GM12873 (cell line): ENCODE measurements around the gene CAGE1.

Experiments used
- TF ChIP-seq, protein P1 (sequence below): IDR thresholded peaks from 2 replicates; pipeline ENCODE4 v1.5.1; 2012; ENCODE audit warnings: low read depth, mild to moderate bottlenecking, moderate library complexity, low read length, control low read depth; ENCODE audit not compliant: insufficient read depth; ENCODE audit errors: missing control alignments

The CAGE1 gene

DNA sequence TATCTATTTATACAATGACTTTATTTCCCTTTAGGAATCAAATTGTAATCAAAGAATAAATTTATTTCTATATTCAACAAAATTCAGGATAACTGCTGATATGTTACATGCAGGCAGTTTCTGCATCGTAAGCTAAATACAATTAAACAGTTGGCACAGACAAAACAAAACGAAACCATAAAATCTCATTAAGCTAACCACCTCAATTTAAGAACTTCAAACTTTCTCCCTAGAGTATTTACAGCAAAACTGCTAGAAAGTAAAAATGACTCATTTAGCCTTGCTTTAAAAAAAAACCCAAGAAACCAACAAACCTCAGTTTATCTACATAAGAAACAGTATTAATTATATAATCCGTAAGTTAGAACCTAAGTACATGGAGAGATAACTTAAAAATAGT is 93.6 kb downstream of the CAGE1 start:
- TF ChIP-seq, protein P1, sequence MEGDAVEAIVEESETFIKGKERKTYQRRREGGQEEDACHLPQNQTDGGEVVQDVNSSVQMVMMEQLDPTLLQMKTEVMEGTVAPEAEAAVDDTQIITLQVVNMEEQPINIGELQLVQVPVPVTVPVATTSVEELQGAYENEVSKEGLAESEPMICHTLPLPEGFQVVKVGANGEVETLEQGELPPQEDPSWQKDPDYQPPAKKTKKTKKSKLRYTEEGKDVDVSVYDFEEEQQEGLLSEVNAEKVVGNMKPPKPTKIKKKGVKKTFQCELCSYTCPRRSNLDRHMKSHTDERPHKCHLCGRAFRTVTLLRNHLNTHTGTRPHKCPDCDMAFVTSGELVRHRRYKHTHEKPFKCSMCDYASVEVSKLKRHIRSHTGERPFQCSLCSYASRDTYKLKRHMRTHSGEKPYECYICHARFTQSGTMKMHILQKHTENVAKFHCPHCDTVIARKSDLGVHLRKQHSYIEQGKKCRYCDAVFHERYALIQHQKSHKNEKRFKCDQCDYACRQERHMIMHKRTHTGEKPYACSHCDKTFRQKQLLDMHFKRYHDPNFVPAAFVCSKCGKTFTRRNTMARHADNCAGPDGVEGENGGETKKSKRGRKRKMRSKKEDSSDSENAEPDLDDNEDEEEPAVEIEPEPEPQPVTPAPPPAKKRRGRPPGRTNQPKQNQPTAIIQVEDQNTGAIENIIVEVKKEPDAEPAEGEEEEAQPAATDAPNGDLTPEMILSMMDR, result no peak

DNA sequence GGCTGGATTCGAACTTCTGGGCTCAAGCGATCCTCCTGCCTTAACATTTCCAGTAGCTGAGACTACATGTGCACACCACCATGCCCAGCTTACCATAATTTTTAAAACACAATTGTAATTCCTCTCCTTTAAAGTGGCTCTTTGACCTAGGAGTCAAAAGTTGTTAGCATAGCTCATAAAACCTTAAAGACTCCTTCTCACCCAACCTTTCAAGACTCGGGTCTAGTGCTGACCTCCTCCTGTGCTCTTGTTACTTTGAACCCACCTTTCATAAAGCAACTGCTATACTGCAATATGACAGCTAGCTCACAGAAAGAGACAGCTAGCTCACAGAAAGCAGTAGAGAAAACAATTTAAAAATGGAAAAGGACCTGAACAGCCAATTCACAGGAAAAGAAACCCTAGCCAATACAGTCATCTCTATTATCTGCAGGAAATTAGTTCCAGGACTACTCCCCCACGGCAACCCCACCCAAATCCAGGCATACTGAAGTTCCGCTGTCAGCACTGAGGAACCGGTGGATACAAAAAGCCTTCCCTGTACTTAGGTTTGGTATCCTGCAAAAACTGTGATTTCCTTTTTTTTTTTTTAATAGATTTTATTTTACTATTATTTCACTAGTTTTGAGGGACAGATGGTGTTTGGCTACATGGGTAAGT is 96.8 kb downstream of the CAGE1 start:
- TF ChIP-seq, protein P1, result no peak

DNA sequence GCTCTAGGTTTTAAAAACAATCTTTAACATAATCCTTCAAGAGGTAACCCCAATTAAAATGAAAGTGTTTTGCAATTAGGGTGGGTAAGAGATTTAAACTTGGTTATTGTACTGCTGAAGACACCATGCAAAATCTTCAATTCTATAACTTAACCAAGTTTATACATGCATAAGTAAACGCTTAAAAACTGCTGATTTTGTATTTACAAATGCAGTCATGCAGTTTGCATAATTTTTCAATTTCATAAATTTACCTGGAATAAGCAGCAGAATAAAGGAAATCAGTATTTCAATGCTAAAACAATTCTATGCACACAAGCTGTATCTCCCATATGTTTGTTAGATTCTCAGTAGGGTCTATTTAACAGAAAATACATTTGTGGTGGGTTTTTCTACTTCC is 99.5 kb downstream of the CAGE1 start:
- TF ChIP-seq, protein P1, result no peak

DNA sequence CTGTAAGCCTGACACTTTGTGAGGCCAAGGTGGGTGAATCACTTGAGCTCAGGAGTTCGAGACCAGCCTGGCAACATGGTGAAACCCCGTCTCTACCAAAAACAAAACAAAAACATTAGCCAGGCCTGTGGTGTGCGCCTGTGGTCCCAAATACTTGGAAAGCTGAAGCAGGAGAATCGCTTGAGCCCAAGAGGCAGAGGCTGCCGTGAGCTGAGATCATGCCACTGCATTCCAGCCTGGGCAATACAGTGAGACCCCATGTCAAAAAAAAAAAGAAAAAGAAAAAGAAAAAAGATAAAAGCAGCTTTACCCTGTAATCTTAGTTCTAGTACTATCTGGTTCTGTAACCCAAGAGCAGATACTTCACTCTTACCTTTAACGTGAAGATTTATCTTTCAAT is 104.1 kb downstream of the CAGE1 start:
- TF ChIP-seq, protein P1, result no peak

DNA sequence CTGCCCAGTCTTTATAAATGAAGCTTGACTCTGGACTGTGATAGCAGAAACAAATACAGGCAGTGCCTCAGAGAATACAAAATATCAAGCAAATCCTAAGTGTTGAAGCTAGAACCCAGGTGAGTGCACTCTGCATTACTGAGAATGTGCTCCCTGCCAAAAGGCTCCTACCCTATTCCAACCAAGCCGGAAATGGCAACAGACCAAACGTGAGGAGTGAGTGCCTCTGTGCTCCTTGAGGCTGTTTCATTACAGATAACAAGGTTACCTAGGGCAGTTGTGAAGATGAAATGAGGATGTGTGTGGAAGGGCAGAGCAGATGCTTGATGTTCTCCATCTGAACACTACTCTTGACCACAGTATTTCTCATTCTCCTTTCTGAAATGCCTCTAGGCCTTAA is 105.9 kb downstream of the CAGE1 start:
- TF ChIP-seq, protein P1, result no peak

DNA sequence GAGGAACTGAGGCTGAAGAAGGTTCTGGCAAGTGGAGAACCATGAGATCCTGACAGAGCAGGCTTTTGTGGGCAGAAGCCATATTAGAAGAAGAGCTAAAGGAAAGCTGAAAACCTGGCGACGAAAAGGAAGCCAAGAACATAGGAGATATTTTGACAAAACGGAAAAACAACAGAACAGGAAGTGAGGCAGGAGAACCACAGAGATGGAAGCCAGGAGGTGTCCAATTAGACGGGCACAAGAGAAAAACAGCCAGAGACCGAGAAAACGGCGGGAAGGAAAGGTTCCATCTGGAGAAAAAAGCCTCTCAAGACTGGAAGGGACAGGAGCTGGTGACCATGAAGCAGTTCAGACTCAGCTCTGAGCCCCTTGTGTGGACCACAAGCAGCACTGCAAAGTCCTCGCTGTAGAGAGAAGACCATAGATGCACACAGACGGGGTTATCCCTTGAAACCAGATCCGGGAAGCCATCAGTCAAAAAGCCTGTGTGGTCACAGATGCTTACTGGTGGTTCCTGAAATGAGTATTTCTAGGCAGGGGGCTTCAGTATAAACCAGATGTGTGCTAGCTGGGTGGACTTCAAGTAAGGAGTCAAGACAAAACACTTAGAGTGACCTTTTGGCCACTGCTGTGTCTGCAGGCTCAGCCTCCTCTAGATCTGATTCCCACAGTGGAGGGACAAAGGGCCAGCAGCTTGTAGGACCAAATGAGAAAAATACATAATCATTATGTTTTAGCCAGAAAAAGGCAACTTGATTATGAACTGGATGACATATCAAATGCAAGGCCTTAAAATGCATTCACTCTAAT is 107.2 kb downstream of the CAGE1 start:
- TF ChIP-seq, protein P1, result no peak
